ENCODE data around the gene FBLN1. TPM values are rescaled to one million over a fixed set of nuclear protein-coding genes. Genes with fewer than 3 reads are reported as not detected.

Gene FBLN1
- total and polyA plus RNA-seq, 2 of the 13 experiments (the other 11 are each of a cell fraction or from before 2014, with no cell fraction given) = 37.3 to 103 TPM

- no peaks in the 10 kb centered on the region for H3K27me3 ChIP-seq (ENCODE audit: control insufficient read depth in 1 of 2, insufficient read depth in 2 of 2, low read length in 2 of 2)
- H3K4me3 ChIP-seq (replicated peaks in 1 of 3; ENCODE audit: insufficient read depth in 1 of 3, low read depth in 2 of 3, low read length in 3 of 3) = no peak overlapping the region
- intact Hi-C loops (cut with micrococcal nuclease; ENCODE audit: unreplicated experiment) = loop anchor here (10.0 kb wide), 2 partner anchors 46 to 286 kb away; partner anchors contain the start of gene FBLN1
- H2AFZ ChIP-seq (ENCODE audit: low read length) = no peak overlapping the region
- BruUV-seq (replicated peaks) = no TSS peak
- in situ Hi-C loops (cut with HindIII; ENCODE audit: extremely low pct_ligation_motif_present, low pct_unique_long_range_greater_than_20kb) = loop anchor here (5.0 kb wide), 2 partner anchors 109 to 284 kb away; no protein-coding TSS in a partner anchor
- no peak for ATAC-seq
- no peaks in the 10 kb centered on the region for H4K20me1 ChIP-seq (ENCODE audit: insufficient read depth, low read length)
- TF ChIP-seq ZNF3 (CRISPR knock-in tag; IDR thresholded peaks at IDR 0.05) (no peak), ZMAT3 (CRISPR knock-in tag; conservative IDR thresholded peaks at IDR 0.05) (no peak), ZNF800 (CRISPR knock-in tag; IDR thresholded peaks at IDR 0.05) (no peak), MAZ (IDR thresholded peaks at IDR 0.05; ENCODE audit: borderline replicate concordance, low read depth, low read length) (no peak), MAZ (CRISPR knock-in tag; IDR thresholded peaks at IDR 0.05; ENCODE audit: low read depth) (no peak)
- ChIA-PET POLR2A (no interaction called here), CTCF (ENCODE audit: low intra/inter-chr PET ratio, low total read pairs) (no interaction called here)
- peaks cover 31% of the 10 kb centered on the region for H3K4me1 ChIP-seq (ENCODE audit: insufficient read depth, low read length)
- no peak for DNase-seq (ENCODE audit: low spot score)
- no peaks in the 10 kb centered on the region for H3K79me2 ChIP-seq (ENCODE audit: insufficient read depth, low read length)
- no peak for FAIRE-seq
- peaks cover 18 to 24% of the 10 kb centered on the region in 2 experiments; a peak in 4 of 5 replicates for H3K36me3 ChIP-seq (replicated peaks in 1 of 2; ENCODE audit: control insufficient read depth in 1 of 2, insufficient read depth in 2 of 2, low read length in 2 of 2)
- H3K9ac ChIP-seq (ENCODE audit: insufficient read depth, low read depth, low read length) = no peak overlapping the region
- no peaks in the 10 kb centered on the region for H3K9me3 ChIP-seq (ENCODE audit: low read length)
- H3K27ac ChIP-seq (ENCODE audit: extremely low read length, insufficient read depth, low read length) = no peak overlapping the region
- WGBS (ENCODE audit: low lambda C conversion rate) = 95% methylated on average over 11 of the region's 11 CpGs
- H3K4me2 ChIP-seq (ENCODE audit: low read depth, low read length) = no peak overlapping the region
Measured at GRCh38 chr22:45550891-45551290, 48.2 kb downstream of the FBLN1 start.

- no TSS peak for BruUV-seq (replicated peaks)
- H3K9ac ChIP-seq (ENCODE audit: insufficient read depth, low read depth, low read length) = no peak overlapping the region
- no peak overlapping the region for H3K4me3 ChIP-seq (replicated peaks in 1 of 3; ENCODE audit: insufficient read depth in 1 of 3, low read depth in 2 of 3, low read length in 3 of 3)
- no peaks in the 10 kb centered on the region for H3K79me2 ChIP-seq (ENCODE audit: insufficient read depth, low read length)
- H3K4me1 ChIP-seq (ENCODE audit: insufficient read depth, low read length) = peaks cover 31% of the 10 kb centered on the region
- ChIA-PET CTCF (ENCODE audit: low intra/inter-chr PET ratio, low total read pairs) (no interaction called here), POLR2A (no interaction called here)
- WGBS (ENCODE audit: low lambda C conversion rate) = 87% methylated on average over 18 of the region's 18 CpGs
- H3K9me3 ChIP-seq (ENCODE audit: low read length) = no peaks in the 10 kb centered on the region
- no peak overlapping the region for H3K4me2 ChIP-seq (ENCODE audit: low read depth, low read length)
- peaks cover 18 to 24% of the 10 kb centered on the region in 2 experiments; a peak in 4 of 5 replicates for H3K36me3 ChIP-seq (replicated peaks in 1 of 2; ENCODE audit: control insufficient read depth in 1 of 2, insufficient read depth in 2 of 2, low read length in 2 of 2)
- no peak for FAIRE-seq
- H4K20me1 ChIP-seq (ENCODE audit: insufficient read depth, low read length) = no peaks in the 10 kb centered on the region
- DNase-seq (ENCODE audit: low spot score) = no peak
- H3K27ac ChIP-seq (ENCODE audit: extremely low read length, insufficient read depth, low read length) = no peak overlapping the region
- no peaks in the 10 kb centered on the region for H3K27me3 ChIP-seq (ENCODE audit: control insufficient read depth in 1 of 2, insufficient read depth in 2 of 2, low read length in 2 of 2)
- ATAC-seq = no peak
- H2AFZ ChIP-seq (ENCODE audit: low read length) = no peak overlapping the region
- in situ Hi-C loops (cut with HindIII; ENCODE audit: extremely low pct_ligation_motif_present, low pct_unique_long_range_greater_than_20kb) (loop anchor here (5.0 kb wide), 2 partner anchors 109 to 284 kb away; no protein-coding TSS in a partner anchor), intact Hi-C loops (cut with micrococcal nuclease; ENCODE audit: unreplicated experiment) (loop anchor here (10.0 kb wide), 2 partner anchors 47 to 287 kb away; partner anchors contain the start of gene FBLN1)
- TF ChIP-seq GABPA (IDR thresholded peaks at IDR 0.05; ENCODE audit: low read depth, low read length) (no peak), GABPA (CRISPR knock-in tag; IDR thresholded peaks at IDR 0.05; ENCODE audit: low read depth) (no peak), SNAPC5 (CRISPR knock-in tag; IDR thresholded peaks at IDR 0.05; ENCODE audit: borderline replicate concordance) (no peak), HNF4A (CRISPR knock-in tag; IDR thresholded peaks at IDR 0.05) (peak; percentile 78), ZNF12 (CRISPR knock-in tag; IDR thresholded peaks at IDR 0.05) (no peak), NFYB (CRISPR knock-in tag; IDR thresholded peaks at IDR 0.05) (no peak), SNAI1 (CRISPR knock-in tag; IDR thresholded peaks at IDR 0.05; ENCODE audit: borderline replicate concordance) (no peak), ZNF263 (CRISPR knock-in tag; IDR thresholded peaks at IDR 0.05) (no peak), NONO (IDR thresholded peaks at IDR 0.05) (no peak), NONO (CRISPR knock-in tag; conservative IDR thresholded peaks at IDR 0.05) (0 out of 2 replicates have a peak, but pooled peaks have one; percentile 16), ZNF414 (CRISPR knock-in tag; IDR thresholded peaks at IDR 0.05) (no peak)
Measured at GRCh38 chr22:45551310-45552016, 48.8 kb downstream of the FBLN1 start.

Measured in HepG2 (cell line).